Ecto neural progenitor cell (in vitro differentiated cells): ENCODE data around the gene ZNF44.
"Not testable (repeated sequence)": the region's sequence is repeated elsewhere in the genome, so short reads cannot be mapped to it uniquely, and the experiment has no call there.

Experiments used
- DNase-seq: peaks from one replicate; pipeline ENCODE4 v3.0.0-alpha.2; 2018; ENCODE audit warnings: low spot score

The ZNF44 gene

DNA sequence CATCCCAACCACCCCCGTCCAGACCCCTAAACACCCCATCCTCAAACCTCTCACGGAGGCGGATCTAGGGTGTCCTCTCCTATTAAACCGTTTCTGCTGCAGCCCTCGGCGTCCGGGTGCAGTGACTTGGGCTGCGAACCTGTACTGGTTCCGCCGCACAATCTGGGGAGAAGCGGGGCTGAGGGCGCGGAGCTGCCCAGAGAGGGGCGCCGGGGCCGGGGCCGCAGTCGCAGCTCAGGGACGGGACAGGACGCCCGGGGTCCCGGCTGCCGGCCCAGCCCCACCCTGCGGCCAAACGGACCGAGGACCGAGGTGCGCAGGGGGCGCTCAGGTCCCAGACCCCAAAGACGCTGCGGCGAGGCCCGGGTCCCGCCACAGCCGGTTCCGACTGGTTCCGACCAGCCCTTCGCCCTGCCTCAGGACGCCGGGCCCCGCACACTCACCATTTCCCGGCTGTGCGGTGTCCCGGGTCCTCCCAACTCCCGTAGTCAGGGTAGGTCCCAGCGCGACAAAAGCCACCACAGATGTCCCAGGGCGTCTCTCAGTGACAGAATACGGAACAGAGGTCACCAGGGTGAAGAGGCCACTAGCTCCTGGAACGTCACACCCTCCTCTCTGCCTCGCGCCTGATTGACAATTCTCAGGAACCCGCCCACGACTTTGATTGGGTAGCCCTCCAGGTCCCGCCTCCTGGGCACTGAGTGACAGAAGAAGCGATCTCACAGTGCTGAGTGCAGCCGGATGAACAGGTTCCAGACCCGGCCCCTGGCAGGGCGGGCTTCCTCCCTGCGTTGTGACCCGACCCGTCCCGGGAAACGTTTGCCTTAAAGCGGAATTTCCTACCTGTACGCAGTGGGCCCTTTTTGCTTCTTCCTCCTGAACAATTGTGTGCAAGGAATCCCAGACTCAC is at the start of gene ZNF44:
Gene ZNF44, minus strand, starts transcription at position 635 of the 910 bp plus-strand sequence. Its CDS starts 189 bp downstream, at position 446.
- DNase-seq = peak; percentile 97

DNA sequence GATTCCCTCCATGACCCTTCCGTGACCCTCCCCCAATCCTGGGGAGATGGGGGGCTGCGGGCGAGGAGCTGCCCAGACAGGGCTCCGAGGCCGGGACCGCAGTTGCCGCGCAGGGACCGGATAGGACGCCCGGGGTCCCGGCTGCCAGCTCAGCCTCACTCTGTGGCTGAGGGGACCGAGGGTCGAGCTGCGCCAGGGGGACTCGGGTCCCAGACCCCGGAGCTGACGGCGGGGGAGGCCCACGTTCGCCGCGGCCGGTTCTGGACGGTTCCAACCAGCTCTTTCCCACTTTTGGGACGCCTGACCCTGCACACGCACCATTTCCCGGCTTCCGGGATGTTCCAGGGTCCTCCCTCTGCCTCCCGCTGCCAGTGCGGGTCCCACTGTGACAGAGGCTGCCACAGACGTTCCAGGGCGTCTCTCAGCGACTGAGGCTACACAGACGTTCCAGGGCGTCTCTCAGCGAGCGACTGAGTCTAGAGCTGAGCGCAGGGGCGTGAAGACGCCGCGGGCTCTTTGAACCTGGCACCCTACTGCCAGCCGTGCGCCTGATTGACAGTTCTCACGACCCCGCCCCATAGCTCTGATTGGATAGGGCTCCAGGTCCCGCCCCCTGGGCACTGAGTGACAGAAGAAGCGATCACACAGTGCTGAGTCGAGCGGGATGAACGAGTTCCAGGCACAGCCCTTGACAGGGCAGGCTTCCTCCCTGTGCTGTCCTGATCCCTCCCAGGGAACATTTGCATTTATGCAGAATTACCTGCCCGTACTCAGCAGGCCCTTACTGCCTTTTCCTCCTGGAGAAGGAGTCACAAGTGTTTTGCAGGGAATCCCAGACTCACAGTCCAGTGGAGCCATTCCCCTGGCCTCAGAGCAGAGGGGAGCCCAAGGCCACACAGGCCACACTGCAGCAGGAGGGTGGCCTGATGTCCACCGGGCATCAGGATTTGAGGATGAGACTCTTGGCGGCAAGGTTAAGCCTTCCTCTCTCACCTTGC is 38.8 kb upstream of the ZNF44 start, which contains the start of gene ZNF563:
Gene ZNF563, minus strand, starts transcription at position 472 of the 998 bp plus-strand sequence. Its CDS starts 151 bp downstream, at position 321.
- DNase-seq = peak; percentile 97

DNA sequence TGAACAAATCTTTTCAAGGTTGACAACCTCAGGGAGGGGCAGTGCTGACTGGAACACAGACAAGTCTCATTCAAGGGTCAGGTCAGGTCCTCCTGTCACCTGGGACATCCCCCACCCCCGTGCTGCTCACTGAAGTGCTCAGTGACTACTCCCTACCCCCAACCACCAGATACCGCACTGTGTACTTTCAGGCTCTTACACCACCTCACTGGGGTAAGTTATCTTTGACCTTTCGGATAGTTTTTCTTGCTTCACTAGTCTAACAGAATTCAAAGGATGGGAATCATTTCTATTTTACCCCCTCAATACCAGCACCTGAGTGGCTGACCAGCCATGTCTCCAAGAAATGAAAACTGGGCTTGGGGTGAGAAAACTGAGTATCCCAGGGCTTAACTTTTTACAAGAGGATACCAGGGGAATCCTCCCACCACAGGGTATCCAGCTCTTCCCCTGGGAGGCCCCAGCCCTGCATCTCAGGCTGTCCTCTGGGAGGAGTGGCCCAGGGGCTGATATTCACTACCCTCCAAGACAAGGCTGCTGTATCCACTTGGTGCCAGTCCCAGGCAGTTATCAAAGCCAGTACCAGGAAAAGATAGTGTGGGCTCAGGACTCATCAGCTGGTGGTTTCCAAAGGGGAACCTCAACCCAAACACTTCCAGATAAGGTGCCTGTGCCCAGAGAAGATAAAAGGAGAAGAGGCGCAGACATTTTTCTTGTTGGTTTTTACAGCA is 36.7 kb upstream of the ZNF44 start:
- no peak for DNase-seq

DNA sequence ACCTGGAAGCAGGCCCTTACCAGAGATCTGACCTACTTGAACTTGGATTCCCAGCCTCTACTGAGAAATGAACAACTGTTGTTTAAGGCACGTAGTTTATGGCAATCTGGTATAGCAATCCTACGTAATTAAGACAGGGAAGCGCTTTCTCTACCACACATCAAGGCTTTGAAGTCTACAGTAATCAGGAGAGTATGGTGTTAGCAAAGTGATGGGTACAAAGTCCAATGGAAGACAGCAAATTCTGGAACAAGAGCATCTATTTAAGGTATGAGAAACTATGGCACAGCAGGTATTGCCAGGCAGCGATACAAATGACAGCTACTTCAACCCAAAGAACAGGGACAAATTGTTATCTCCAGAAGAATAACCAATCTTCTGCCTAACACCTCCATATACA is 35.7 kb upstream of the ZNF44 start:
- DNase-seq = no peak

DNA sequence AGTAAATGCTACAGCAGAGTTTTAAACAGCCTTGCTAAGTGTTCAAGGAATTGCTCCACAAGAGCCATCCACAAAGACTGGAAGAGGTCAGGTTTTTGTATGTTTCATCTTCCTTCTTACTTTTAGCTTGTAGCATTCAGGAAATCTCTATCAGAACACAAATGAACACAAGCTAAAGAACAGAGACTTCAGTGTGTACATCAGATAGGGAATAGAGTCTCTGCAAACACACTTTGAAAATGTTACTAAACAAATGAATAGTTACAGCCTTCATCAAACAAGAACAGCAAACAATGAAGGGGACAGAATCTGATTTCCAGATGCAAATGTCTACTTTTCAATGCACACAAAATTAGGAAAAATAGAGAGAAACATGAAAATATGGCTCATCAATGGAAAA is 31.0 kb upstream of the ZNF44 start:
- DNase-seq = no peak

DNA sequence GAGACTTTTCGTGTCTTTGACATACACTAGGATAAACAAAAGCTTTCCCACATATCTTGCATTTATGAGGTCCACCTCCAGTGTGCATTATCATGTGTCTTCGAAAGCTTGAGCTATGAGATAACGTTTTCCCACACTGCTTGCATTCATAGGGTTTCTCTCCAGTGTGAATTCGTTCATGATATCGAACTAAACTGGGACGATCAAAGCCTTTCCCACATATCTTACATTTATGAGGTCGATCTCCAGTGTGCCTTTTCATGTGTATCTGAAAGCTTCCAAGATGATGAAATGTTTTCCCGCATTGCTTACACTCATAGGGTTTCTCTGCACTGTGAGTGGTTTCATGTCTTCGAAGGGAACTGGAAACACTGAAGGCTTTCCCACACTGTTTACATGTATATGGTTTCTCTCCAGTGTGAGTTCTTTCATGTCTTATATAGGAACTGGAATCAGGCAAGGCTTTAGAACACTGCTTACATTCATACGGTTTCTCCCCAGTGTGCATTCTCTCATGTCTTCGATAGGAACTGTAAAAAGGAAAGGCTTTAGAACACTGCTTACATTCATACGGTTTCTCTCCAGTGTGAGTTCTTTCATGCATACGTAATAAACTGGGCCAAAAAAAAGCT is 24.2 kb upstream of the ZNF44 start:
- DNase-seq = no peak

DNA sequence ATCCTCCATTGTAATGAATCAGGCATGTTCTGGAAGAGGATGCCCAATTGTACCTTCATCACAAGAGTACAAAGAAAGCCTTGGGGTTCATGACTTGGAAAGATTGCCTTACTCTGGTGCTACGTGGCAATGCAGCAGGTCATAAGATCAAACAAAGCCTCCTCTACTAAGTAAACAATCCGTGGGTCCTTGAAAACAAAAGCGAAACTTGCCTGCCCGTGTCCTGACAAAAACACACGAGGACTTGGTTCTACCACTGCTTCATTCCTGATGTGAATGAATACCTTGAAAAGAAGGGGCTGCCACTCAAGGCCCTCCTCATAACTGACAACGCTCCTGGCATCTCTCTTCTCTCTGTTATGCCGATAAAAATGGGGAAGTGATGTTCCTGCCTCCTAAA is 19.9 kb upstream of the ZNF44 start:
- no peak for DNase-seq

DNA sequence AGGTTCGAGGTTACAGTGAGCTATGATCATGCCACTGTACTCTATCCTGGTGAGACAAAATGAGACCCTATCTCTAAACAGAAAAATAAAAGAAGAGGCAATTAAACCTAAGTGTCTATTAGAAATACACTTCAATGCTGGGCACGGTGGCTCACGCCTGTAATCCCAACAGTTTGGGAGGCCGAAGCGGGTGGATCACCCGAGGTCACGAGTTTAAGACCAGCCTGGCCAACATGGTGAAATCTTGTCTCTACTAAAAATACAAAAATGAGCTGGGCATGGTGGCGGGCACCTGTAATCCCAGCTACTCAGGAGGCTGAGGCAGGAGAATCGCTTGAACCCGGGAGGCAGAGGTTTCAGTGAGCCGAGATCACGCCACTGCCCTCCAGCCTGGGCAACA is 14.2 kb upstream of the ZNF44 start:
- DNase-seq = not testable (repeated sequence)

DNA sequence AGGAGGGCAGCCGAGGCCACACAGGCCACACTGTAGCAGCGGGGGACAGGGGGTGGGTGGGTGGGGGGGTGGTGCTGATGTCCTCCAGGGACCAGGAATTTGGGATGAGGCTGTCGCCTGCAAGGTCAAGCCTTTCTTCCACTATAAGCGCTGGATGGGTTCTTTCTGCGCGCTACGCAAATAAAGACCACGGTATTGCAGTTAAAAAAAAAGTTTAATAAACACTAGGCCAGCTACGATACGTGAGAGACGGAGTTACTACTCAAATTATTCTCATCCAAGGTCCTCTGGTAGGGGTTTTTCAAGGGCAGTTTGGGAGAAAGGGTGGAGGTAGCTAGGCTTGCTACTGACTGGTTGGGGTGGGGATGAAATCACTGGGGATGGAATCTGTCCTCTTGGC is 508 bp upstream of the ZNF44 start:
- DNase-seq = no peak

DNA sequence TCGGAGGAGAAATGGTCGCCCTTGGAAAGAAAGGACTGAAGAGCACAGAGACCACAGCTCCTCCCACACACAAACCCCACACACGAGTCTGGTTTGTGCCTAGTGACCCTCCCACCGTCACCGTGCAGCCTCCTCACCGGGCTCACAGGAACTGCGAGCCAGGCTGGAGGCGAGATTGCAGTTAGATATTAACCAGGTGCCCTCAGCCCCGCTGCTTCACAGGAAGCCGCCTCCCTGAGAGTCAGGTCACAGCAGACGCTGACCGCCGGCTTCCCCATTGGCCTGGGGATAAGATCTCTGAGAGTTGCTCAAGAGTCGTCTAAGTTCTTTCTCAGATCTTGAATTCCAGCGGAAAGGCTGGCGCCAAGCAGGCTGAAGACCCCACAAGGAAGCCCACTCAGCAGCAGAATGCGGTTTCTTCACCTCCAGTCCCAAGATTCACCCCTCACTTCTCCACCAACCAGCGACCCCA is 870 bp downstream of the ZNF44 start:
- DNase-seq = peak; percentile 76

DNA sequence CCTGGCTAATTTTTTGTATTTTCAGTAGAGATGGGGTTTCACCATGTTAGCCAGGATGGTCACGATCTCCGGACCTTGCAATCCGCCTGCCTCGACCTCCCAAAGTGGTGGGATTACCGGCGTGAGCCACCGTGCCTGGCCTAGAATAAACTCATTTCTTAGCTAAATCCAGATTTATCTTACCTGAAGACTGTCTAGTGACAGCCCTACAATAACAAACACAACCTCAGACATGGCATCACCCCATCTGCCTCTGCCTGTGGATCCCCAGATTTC is 5.0 kb downstream of the ZNF44 start:
- no peak for DNase-seq

DNA sequence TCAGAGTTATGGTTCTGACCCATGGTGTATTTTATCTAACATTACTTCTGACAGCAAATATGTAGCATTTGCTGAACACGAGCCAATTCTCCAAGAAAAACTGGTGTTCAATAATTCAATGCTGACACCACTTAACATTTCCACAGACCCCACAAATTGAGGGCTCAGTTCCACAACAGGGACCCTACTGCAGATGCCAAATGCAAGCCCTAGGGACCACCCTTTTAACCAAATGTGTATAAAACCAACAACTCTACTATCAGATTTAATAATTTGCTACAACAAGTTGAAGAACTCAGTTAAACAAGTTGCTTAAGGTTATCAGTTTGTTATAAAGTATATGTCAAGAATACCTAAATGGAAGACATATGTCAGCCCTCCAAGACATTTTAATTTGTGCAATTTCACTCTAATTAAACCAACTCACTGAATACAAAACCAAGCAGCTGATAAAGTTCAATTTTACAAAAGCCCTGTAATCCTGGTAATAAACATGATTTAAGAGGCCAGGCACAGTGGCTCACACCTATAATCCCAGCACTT is 6.7 kb downstream of the ZNF44 start:
- DNase-seq = no peak

DNA sequence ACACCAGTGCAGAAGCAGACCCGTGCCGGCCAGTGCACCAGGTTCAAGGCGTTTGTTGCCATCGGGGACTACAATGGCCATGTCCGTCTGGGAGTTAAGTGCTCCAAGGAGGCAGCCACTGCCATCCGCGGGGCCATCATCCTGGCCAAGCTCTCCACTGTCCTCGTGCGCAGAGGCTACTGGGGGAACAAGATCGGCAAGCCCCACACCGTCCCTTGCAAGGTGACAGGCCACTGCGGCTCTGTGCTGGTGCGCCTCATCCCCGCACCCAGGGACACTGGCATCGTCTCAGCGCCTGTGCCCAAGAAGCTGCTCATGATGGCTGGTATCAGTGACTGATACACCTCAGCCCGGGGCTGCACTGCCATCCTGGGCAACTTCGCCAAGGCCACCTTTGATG is 10.1 kb downstream of the ZNF44 start:
- no peak for DNase-seq

DNA sequence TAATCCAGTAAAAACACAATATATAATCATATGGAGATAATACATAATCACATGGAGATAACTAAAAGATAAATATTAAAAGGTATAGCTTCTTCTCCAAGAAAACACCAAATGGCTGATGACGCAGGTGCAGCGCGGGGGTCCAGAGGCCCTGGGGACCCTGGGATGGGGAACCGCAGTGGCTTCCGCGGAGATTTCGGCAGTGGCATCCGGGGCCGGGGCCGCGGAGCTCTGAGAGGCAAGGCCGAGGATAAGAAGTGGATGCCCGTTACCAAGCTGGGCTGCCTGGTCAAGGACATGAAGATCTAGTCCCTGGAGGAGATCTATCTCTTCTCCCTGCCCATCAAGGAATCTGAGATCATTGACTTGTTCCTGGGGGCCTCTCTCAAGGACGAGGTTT is 10.5 kb downstream of the ZNF44 start:
- DNase-seq = no peak

DNA sequence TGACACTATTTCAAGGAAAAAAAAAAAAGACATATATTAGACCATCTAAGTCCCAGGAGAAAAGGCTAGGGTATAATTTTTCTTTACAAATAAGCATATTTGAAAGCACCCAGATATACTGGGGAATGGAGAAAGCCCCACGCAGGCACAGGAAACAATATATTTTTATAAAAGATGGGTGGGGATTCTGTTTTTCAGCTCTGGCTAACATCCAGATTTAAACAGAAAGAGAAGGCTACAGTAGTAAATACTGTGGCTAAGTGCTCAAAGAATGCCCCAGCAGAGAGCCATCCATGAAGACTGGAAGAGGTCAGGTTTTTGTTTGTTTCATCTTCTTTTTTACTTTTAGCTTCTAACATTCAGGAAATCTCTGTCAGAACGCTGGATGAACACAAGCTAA is 16.0 kb downstream of the ZNF44 start:
- DNase-seq = no peak

DNA sequence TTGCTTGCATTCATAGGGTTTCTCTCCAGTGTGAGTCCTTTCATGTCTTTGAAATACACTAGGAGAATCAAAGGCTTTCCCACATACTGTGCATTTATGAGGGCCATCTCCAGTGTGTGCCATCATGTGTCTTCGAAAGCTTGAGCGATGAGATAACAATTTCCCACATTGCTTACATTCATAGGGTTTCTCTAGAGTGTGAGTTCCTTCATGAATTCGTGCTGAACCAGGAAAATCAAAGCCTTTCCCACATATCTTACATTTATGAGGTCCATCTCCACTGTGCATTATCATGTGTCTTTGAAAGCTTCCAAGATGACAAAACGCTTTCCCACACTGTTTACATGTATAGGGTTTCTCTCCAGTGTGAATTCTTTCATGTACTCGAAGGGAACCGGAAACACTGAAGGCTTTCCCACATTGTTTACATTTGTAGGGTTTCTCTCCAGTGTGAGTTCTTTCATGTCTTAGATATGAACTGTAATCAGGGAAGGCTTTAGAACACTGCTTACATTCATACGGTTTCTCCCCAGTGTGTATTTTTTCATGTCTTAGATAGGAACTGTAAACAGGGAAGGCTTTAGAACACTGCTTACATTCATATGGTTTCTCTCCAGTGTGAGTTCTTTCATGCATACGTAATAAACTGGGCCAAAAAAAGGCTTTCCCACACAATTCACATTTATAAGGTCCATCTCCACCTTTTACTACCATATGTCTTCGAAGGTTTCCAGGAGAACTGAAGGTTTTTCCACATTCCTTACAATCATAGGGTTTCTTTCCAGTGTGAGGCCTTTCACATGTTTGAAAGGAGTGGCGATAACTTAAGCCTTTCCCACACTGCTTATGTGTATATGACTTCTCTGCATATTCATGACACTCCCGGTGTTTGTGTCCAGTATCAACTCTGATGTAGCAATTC is 21.4 kb downstream of the ZNF44 start:
- DNase-seq = no peak

DNA sequence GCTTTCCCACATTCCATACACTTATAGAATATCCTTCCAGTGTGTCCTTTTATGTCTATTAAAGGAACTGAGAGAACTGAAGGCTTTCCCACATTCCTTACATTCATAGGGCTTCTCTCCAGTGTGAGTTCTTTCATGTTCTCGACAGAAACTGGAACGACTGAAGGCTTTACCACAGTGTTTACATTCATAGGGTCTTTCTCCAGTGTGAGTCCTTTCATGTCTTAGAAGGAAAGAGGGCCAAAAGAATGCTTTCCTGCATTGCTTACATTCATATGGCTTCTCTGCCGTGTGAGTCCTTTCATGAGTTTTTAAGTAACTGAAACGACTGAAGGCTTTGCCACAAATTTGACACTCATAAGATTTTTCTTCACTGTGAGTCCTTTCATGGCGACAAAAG is 22.3 kb downstream of the ZNF44 start:
- DNase-seq = no peak

DNA sequence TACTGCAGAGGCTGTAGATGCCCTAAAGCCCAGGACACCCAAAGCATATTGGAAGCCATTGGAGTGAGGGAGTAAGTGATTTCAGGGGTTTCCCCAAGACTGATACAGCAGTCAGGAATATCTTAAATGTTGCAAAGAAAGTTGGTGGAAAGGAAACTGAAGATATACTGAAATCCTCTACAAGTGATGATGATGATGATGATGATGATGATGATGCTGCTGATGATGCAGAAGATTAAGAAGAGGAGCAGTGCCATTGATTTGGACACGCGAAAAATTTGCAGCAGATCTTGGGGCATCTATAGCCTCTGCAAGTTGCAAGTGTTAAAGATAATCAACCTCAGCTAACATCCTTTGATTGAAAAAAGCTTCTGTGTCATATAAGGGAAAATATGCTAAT is 23.8 kb downstream of the ZNF44 start:
- DNase-seq = no peak

DNA sequence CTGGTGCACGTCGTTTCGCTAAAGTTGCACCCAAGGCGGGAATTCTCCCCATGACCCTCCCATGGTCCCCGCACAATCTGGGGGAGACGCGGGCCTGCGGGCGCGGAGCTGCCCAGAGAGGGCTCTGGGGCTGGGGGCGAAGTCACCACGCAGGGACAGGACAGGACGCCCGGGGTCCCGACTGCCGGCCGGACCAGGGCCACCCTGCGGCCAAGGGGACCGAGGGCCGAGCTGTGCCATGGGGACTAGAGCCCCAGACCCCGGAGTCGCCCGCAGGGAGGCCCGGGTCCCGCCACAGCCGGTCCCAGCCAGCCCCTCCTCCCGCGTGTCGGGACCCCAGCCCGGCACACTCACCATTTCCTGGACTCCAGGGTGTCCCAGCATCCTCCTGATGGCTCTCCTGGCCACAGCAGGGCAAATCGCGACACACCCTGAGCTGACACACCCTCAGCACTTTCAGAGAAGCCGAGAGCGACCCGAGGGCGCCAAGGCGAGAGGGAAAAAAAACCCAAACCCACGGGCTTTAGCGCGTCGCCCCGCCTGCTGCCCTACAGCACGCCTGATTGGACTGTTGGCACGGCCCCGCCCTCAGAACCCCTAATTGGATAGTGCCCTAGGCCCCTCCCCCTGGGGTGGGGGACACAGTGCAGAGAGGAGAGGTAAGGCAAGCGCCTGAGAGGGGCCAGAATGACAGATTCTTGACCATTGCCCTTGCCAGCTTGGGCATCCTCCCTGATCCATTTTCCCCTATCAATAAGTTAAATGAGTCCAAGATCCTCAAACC is 28.6 kb downstream of the ZNF44 start:
- DNase-seq = no peak
